ENCODE results near the gene JUNB.

DNA sequence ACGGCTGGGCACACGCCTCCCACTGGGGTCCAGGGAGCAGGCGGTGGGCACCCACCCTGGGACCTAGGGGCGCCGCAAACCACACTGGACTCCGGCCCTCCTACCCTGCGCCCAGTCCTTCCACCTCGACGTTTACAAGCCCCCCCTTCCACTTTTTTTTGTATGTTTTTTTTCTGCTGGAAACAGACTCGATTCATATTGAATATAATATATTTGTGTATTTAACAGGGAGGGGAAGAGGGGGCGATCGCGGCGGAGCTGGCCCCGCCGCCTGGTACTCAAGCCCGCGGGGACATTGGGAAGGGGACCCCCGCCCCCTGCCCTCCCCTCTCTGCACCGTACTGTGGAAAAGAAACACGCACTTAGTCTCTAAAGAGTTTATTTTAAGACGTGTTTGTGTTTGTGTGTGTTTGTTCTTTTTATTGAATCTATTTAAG lies 1.6 kb downstream of the JUNB start:
- TF ChIP-seq, protein P1, sequence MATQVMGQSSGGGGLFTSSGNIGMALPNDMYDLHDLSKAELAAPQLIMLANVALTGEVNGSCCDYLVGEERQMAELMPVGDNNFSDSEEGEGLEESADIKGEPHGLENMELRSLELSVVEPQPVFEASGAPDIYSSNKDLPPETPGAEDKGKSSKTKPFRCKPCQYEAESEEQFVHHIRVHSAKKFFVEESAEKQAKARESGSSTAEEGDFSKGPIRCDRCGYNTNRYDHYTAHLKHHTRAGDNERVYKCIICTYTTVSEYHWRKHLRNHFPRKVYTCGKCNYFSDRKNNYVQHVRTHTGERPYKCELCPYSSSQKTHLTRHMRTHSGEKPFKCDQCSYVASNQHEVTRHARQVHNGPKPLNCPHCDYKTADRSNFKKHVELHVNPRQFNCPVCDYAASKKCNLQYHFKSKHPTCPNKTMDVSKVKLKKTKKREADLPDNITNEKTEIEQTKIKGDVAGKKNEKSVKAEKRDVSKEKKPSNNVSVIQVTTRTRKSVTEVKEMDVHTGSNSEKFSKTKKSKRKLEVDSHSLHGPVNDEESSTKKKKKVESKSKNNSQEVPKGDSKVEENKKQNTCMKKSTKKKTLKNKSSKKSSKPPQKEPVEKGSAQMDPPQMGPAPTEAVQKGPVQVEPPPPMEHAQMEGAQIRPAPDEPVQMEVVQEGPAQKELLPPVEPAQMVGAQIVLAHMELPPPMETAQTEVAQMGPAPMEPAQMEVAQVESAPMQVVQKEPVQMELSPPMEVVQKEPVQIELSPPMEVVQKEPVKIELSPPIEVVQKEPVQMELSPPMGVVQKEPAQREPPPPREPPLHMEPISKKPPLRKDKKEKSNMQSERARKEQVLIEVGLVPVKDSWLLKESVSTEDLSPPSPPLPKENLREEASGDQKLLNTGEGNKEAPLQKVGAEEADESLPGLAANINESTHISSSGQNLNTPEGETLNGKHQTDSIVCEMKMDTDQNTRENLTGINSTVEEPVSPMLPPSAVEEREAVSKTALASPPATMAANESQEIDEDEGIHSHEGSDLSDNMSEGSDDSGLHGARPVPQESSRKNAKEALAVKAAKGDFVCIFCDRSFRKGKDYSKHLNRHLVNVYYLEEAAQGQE (IDR thresholded peaks at IDR 0.05; ENCODE audit: low read depth, low read length): no peak
- TF ChIP-seq, protein P2, sequence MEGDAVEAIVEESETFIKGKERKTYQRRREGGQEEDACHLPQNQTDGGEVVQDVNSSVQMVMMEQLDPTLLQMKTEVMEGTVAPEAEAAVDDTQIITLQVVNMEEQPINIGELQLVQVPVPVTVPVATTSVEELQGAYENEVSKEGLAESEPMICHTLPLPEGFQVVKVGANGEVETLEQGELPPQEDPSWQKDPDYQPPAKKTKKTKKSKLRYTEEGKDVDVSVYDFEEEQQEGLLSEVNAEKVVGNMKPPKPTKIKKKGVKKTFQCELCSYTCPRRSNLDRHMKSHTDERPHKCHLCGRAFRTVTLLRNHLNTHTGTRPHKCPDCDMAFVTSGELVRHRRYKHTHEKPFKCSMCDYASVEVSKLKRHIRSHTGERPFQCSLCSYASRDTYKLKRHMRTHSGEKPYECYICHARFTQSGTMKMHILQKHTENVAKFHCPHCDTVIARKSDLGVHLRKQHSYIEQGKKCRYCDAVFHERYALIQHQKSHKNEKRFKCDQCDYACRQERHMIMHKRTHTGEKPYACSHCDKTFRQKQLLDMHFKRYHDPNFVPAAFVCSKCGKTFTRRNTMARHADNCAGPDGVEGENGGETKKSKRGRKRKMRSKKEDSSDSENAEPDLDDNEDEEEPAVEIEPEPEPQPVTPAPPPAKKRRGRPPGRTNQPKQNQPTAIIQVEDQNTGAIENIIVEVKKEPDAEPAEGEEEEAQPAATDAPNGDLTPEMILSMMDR (IDR thresholded peaks at IDR 0.05): no peak
- TF ChIP-seq, protein P3, sequence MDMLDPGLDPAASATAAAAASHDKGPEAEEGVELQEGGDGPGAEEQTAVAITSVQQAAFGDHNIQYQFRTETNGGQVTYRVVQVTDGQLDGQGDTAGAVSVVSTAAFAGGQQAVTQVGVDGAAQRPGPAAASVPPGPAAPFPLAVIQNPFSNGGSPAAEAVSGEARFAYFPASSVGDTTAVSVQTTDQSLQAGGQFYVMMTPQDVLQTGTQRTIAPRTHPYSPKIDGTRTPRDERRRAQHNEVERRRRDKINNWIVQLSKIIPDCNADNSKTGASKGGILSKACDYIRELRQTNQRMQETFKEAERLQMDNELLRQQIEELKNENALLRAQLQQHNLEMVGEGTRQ (IDR thresholded peaks at IDR 0.05; ENCODE audit: borderline replicate concordance, low read depth, low read length): no peak

All from SK-N-SH (cell line).